RWPE2 (cell line): ENCODE data around the gene XKR8.

Experiments
- ATAC-seq: fragments of 200-7000 bp; cut with Tn5 transposase; 3 replicates; pipeline ENCODE4 v1.9.1; 2021; ENCODE audit warnings: low read depth
- DNase-seq: peaks from one replicate; pipeline ENCODE4 v3.0.0-alpha.2; 2020; ENCODE audit warnings: low spot score
- H3K27ac ChIP-seq: fragments of 450-650 bp; 2 replicates; pipeline ENCODE4 v1.5.1; 2017; ENCODE audit warnings: mild to moderate bottlenecking; ENCODE audit not compliant: poor library complexity, severe bottlenecking
- H3K27me3 ChIP-seq: fragments of 250-450 bp; sonication (Bioruptor Pico); 2 replicates; pipeline ENCODE4 v1.5.1; 2021; ENCODE audit warnings: mild to moderate bottlenecking, moderate library complexity; ENCODE audit not compliant: insufficient read depth, poor library complexity, severe bottlenecking
- H3K36me3 ChIP-seq: fragments of 250-450 bp; sonication (Bioruptor Pico); 2 replicates; pipeline ENCODE4 v1.5.1; 2020; ENCODE audit warnings: low read depth, mild to moderate bottlenecking, moderate library complexity
- H3K4me1 ChIP-seq: fragments of 250-450 bp; sonication (Bioruptor Pico); 2 replicates; pipeline ENCODE4 v1.5.1; 2021; ENCODE audit warnings: mild to moderate bottlenecking, moderate library complexity; ENCODE audit not compliant: insufficient read depth, poor library complexity, severe bottlenecking
- H3K4me3 ChIP-seq: fragments of 250-450 bp; sonication (Bioruptor Pico); 2 replicates; pipeline ENCODE4 v1.5.1; 2021; ENCODE audit warnings: mild to moderate bottlenecking, moderate library complexity; ENCODE audit not compliant: severe bottlenecking
- H3K9me3 ChIP-seq: fragments of 250-450 bp; sonication (Bioruptor Pico); 2 replicates; pipeline ENCODE4 v1.5.1; 2021; ENCODE audit warnings: mild to moderate bottlenecking, moderate library complexity; ENCODE audit not compliant: severe bottlenecking
- CTCF ChIP-seq: fragments of 450-650 bp; IDR thresholded peaks from one replicate; pipeline ENCODE4 v1.5.1; 2017; ENCODE audit warnings: mild to moderate bottlenecking, moderate library complexity; ENCODE audit not compliant: poor library complexity, severe bottlenecking

The XKR8 gene

GRCh38 chr1:27966402-27967105 is 6.8 kb downstream of the XKR8 start:
- no peak for DNase-seq
- H3K27ac ChIP-seq: no peak overlapping the region
- TF ChIP-seq CTCF: no peak
- H3K4me3 ChIP-seq: no peak overlapping the region
- H3K36me3 ChIP-seq: peaks cover 4% of the 10 kb centered on the region; the same call in 1 of the 2 replicates
- H3K9me3 ChIP-seq: no peaks in the 10 kb centered on the region
- H3K4me1 ChIP-seq: no peaks in the 10 kb centered on the region
- H3K27me3 ChIP-seq: no peaks in the 10 kb centered on the region
- peak; percentile 53; the same call in 1 of the 3 replicates for ATAC-seq

- Histone ChIP-seq H3K27me3 (no peaks in the 10 kb centered on the region), H3K9me3 (no peaks in the 10 kb centered on the region), H3K4me3 (no peak overlapping the region), H3K4me1 (no peaks in the 10 kb centered on the region), H3K36me3 (peaks cover 4% of the 10 kb centered on the region; the same call in 1 of the 2 replicates), H3K27ac (no peak overlapping the region)
- no peak for ATAC-seq
- no peak for DNase-seq
- no peak for TF ChIP-seq CTCF
Measured at GRCh38 chr1:27967106-27967883, 7.5 kb downstream of the XKR8 start.

- Histone ChIP-seq H3K4me3 (no peak overlapping the region), H3K36me3 (peaks cover 4% of the 10 kb centered on the region; the same call in 1 of the 2 replicates), H3K27ac (no peak overlapping the region), H3K9me3 (no peaks in the 10 kb centered on the region), H3K27me3 (no peaks in the 10 kb centered on the region), H3K4me1 (no peaks in the 10 kb centered on the region)
- ATAC-seq: no peak
- DNase-seq: no peak
- TF ChIP-seq CTCF: no peak
Measured at GRCh38 chr1:27967884-27968466, 8.2 kb downstream of the XKR8 start.

- TF ChIP-seq CTCF: no peak
- H3K27ac ChIP-seq: no peak overlapping the region
- no peak for DNase-seq
Measured at GRCh38 chr1:27968692-27969091, 8.9 kb downstream of the XKR8 start.

More at GRCh38 chr1:27968692-27969091, 8.9 kb downstream of the XKR8 start:
- Histone ChIP-seq H3K27me3 (no peaks in the 10 kb centered on the region), H3K9me3 (no peaks in the 10 kb centered on the region), H3K4me1 (no peaks in the 10 kb centered on the region), H3K36me3 (peaks cover 4% of the 10 kb centered on the region; the same call in 1 of the 2 replicates), H3K4me3 (no peak overlapping the region)
- ATAC-seq: peak; percentile 54; the same call in 2 of the 3 replicates
